Caco-2 (cell line): ENCODE results near the gene ATE1. TPM values are rescaled to one million over a fixed set of nuclear protein-coding genes. Genes with fewer than 3 reads are reported as not detected.

ENCODE experiments used
- BruUV-seq: library from RNA; stranded (reverse); fragments of 400-500 nt; replicated peaks from 2 replicates; lab custom pipeline; 2021; lab: Mats Ljungman, UMichigan
- CTCF ChIA-PET: fragments of 300-600 bp; sonication (Branson Sonifier 250); formaldehyde crosslinking; loops from one replicate; lab custom pipeline; 2022; ENCODE audit warnings: antibody characterized with exemption; lab: Charles Lee
- POLR2A ChIA-PET: fragments of 300-600 bp; sonication (Branson Sonifier 250); formaldehyde crosslinking; loops from one replicate; lab custom pipeline; 2022; ENCODE audit warnings: antibody characterized with exemption; lab: Charles Lee
- DNase-seq, 2 experiments: peaks; one replicate each; pipeline versions ENCODE4 v3.0.0 to v3.0.0-alpha.2; 2020 to 2022
- H3K27me3 ChIP-seq: replicated peaks from 2 replicates; pipeline ENCODE4 v1.6.0; 2011; ENCODE audit warnings: low read length; ENCODE audit not compliant: control insufficient read depth, insufficient read depth
- H3K36me3 ChIP-seq: 2 replicates; pipeline ENCODE4 v1.5.1; 2011; ENCODE audit warnings: low read length; ENCODE audit not compliant: control insufficient read depth, insufficient read depth
- H3K4me1 ChIP-seq: fragments of 250-450 bp; sonication (Bioruptor Pico); 2 replicates; pipeline ENCODE4 v1.5.1; 2020; ENCODE audit warnings: mild to moderate bottlenecking
- H3K4me3 ChIP-seq: 2 replicates; pipeline ENCODE4 v1.5.1; 2011; ENCODE audit warnings: low read depth, mild to moderate bottlenecking, control low read depth, low read length
- H3K9me3 ChIP-seq: fragments of 250-450 bp; sonication (Bioruptor Pico); 2 replicates; pipeline ENCODE4 v1.5.1; 2020; ENCODE audit warnings: mild to moderate bottlenecking, moderate library complexity
- H3K27ac Mint-ChIP-seq: one replicate; pipeline ENCODE4 v1.8.0; 2022; ENCODE audit warnings: mixed read lengths; ENCODE audit not compliant: unreplicated experiment
- H3K27me3 Mint-ChIP-seq: one replicate; pipeline ENCODE4 v1.8.0; 2022; ENCODE audit warnings: mixed read lengths; ENCODE audit not compliant: insufficient read depth, unreplicated experiment
- H3K36me3 Mint-ChIP-seq: one replicate; pipeline ENCODE4 v1.8.0; 2022; ENCODE audit warnings: mild to moderate bottlenecking, mixed read lengths; ENCODE audit not compliant: insufficient read depth, unreplicated experiment
- H3K4me1 Mint-ChIP-seq: one replicate; pipeline ENCODE4 v1.8.0; 2022; ENCODE audit warnings: low read depth, mixed read lengths; ENCODE audit not compliant: unreplicated experiment
- H3K4me3 Mint-ChIP-seq: one replicate; pipeline ENCODE4 v1.8.0; 2022; ENCODE audit warnings: mild to moderate bottlenecking, moderate library complexity, mixed read lengths; ENCODE audit not compliant: unreplicated experiment
- H3K9me3 Mint-ChIP-seq: one replicate; pipeline ENCODE4 v1.8.0; 2022; ENCODE audit warnings: mixed read lengths; ENCODE audit not compliant: unreplicated experiment
- CTCF ChIP-seq, 2 experiments: fragments of 200-600 bp in 1 of 2; IDR thresholded peaks; 1 replicate in 1 of 2; 2 replicates in 1 of 2; pipeline versions ENCODE4 v1.5.1 to v1.8.0; 2011 to 2022; ENCODE audit warnings: antibody characterized with exemption in 1 of 2, control low read depth in 1 of 2, inconsistent platforms in 1 of 2, low read depth in 1 of 2, low read length in 1 of 2, mild to moderate bottlenecking in 1 of 2, moderate library complexity in 1 of 2; ENCODE audit not compliant: insufficient read depth in 1 of 2, severe bottlenecking in 1 of 2, unreplicated experiment in 1 of 2
- intact Hi-C: fragments of 100-400 bp; cut with micrococcal nuclease; formaldehyde crosslinking; loops from one replicate; pipeline ENCODE4 v1.10.0; 2022; ENCODE audit not compliant: unreplicated experiment
- total RNA-seq: library from RNA; stranded (reverse); gene quantifications from 2 replicates; pipeline ENCODE4 v1.2.3, GENCODE V29; 2022

The ATE1 gene
- total RNA-seq, 1 experiment from 2014 or later = 75.2 TPM

- DNase-seq = no peak
- intact Hi-C loops = no loop called here
- ChIA-PET POLR2A (no interaction called here), CTCF (no interaction called here)
- Mint-ChIP-seq H3K36me3 (peaks cover 84% of the 10 kb centered on the region), H3K27me3 (no peaks in the 10 kb centered on the region), H3K27ac (peak overlapping the region; percentile 4), H3K4me3 (no peak overlapping the region), H3K9me3 (no peaks in the 10 kb centered on the region), H3K4me1 (peaks cover 12% of the 10 kb centered on the region)
- H3K9me3 ChIP-seq = no peaks in the 10 kb centered on the region
- BruUV-seq = no TSS peak
- H3K4me3 ChIP-seq = no peak overlapping the region
- peaks cover 5% of the 10 kb centered on the region for H3K36me3 ChIP-seq
- no peak for TF ChIP-seq CTCF (IDR thresholded peaks at IDR 0.05; ENCODE audit: insufficient read depth in 1 of 2, low read depth in 1 of 2, low read length in 1 of 2, severe bottlenecking in 1 of 2, unreplicated experiment in 1 of 2)
- H3K4me1 ChIP-seq = no peaks in the 10 kb centered on the region
- no peaks in the 10 kb centered on the region for H3K27me3 ChIP-seq
These were observed 13.2 kb downstream of the ATE1 start for GRCh38 chr10:121914661-121915060.

GRCh38 chr10:121911421-121911697 lies 16.5 kb downstream of the ATE1 start:
- ChIA-PET POLR2A (no interaction called here), CTCF (no interaction called here)
- Histone ChIP-seq H3K9me3 (no peaks in the 10 kb centered on the region), H3K4me3 (no peak overlapping the region), H3K36me3 (peaks cover 5% of the 10 kb centered on the region), H3K4me1 (no peaks in the 10 kb centered on the region), H3K27me3 (no peaks in the 10 kb centered on the region)
- no peak for TF ChIP-seq CTCF (IDR thresholded peaks at IDR 0.05; ENCODE audit: insufficient read depth in 1 of 2, low read depth in 1 of 2, low read length in 1 of 2, severe bottlenecking in 1 of 2, unreplicated experiment in 1 of 2)
- Mint-ChIP-seq H3K27me3 (no peaks in the 10 kb centered on the region), H3K4me3 (no peak overlapping the region), H3K36me3 (peaks cover 81% of the 10 kb centered on the region), H3K4me1 (peaks cover 12% of the 10 kb centered on the region), H3K9me3 (no peaks in the 10 kb centered on the region), H3K27ac (no peak overlapping the region)
- BruUV-seq = no TSS peak
- DNase-seq = no peak
- intact Hi-C loops = no loop called here

GRCh38 chr10:121910673-121911420 lies 17.0 kb downstream of the ATE1 start:
- no peaks in the 10 kb centered on the region for H3K9me3 ChIP-seq
- H3K36me3 Mint-ChIP-seq = peaks cover 76% of the 10 kb centered on the region
- H3K4me1 ChIP-seq = no peaks in the 10 kb centered on the region
- H3K4me1 Mint-ChIP-seq = peaks cover 12% of the 10 kb centered on the region
- H3K27ac Mint-ChIP-seq = no peak overlapping the region
- H3K36me3 ChIP-seq = peaks cover 5% of the 10 kb centered on the region
- H3K4me3 ChIP-seq = no peak overlapping the region
- no peaks in the 10 kb centered on the region for H3K27me3 Mint-ChIP-seq
- H3K4me3 Mint-ChIP-seq = no peak overlapping the region
- no peaks in the 10 kb centered on the region for H3K27me3 ChIP-seq
- no peaks in the 10 kb centered on the region for H3K9me3 Mint-ChIP-seq
- intact Hi-C loops = no loop called here
- TF ChIP-seq CTCF (IDR thresholded peaks at IDR 0.05; ENCODE audit: insufficient read depth in 1 of 2, low read depth in 1 of 2, low read length in 1 of 2, severe bottlenecking in 1 of 2, unreplicated experiment in 1 of 2) = no peak
- ChIA-PET CTCF (no interaction called here), POLR2A (no interaction called here)
- BruUV-seq = no TSS peak
- DNase-seq = no peak
